8988T (cell line): ENCODE results near the gene KCNT1.

Source experiments
- DNase-seq: peaks from one replicate; pipeline ENCODE4 v3.0.0; 2011

The KCNT1 gene

GRCh38 chr9:135749171-135750045 is 47.4 kb downstream of the KCNT1 start:
- no peak for DNase-seq

GRCh38 chr9:135750786-135751185 is 48.8 kb downstream of the KCNT1 start:
- DNase-seq: no peak

DNA sequence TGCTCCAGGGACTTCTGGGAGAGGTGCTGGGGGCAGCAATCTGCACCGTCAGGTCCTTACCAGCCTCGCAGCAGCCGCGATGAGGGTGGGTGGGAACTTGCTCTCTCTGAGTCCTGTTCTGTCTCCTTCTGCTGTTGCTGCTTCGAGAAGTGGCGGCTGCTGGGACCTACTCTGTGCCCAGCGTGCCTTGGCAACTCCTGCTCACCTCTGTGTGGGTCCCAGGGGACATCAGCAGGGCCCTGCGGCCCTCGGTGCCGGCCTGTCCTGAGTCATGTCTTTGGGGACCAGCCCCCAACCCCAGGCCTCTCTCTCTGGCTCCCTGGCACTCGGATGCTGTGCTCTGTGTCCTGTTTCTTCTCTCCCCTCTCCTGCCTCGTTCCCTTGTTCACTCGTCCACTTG is 49.5 kb downstream of the KCNT1 start:
- no peak for DNase-seq

DNA sequence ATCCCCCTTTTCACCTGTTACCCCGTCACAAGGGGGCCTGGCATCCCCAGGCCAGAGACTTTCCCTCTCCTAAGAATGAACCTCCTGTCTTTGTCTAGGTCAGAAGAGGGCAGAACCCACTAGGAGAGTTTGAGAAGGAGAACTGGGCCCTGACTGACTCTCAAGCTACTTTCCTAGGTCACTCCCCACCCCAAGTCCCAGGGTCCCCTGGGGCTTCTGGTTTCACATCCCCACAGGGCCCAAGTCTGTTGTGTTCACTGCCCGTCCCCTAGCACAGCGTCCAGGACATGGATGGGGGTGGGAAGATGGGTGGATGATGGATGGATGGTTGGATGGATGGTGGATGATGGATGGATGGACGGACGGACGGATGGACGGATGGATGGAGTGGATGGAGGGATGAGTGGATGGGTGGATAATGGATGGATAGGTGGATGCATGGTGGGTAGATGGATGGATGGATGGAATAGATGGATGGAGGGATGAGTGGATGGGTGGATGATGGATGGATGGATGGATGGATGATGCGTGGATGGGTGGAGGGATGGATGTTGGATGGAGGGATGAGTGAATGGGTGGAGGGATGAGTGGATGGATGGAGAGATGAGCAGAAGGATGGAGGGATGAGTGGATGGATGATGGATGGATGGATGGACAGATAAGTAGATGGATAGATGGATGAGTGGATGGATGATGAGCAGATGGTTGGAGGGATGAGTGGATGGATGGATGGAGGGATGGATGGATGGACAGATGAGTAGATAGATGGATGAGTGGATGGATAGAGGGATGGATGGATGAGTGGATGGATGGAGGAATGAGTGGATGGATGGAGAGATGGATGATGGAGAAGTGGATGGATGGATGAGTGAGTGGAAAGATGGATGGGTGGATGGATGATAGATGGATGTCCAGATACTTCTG is 50.6 kb downstream of the KCNT1 start:
- DNase-seq: no peak

DNA sequence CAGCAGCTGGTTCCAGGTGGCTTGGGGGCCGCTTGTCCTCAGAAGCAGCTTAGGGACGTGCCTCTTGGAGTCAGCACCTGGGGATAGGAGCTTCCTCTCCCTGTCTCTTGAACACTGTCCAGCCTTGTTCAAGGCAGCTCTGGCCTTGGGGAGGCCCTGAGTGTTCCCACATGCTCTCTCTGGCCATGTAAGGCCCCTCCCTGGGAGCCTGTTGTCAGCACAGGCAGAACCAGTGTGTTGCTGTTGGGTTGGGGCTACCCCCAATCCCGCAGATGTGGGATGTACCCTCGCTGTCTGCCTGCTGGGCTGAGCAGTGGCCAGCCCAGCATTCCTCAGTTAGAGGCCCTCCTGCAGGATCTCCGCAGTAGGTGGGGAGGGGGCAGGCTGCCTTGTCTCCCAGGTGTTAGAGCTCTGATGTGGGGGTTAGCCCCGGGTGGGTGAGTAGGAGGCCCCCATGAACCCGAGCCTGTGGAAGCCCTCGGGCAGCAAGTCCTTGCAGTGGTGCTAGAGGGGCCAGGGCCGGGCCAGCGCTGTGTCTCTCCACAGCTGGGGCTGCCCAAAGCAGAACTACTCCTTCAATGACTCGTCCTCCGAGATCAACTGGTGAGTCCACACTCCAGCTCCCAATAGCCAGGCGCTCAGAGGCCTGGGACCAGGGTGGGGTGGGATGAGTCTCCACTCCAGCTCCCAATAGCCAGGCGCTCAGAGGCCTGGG is 51.6 kb downstream of the KCNT1 start:
- no peak for DNase-seq

GRCh38 chr9:135756576-135756975 is 54.6 kb downstream of the KCNT1 start:
- DNase-seq: no peak

- no peak for DNase-seq
These were observed 55.4 kb downstream of the KCNT1 start for GRCh38 chr9:135757356-135757755.

GRCh38 chr9:135758056-135758455 is 56.1 kb downstream of the KCNT1 start:
- DNase-seq: no peak

- DNase-seq: no peak
These were observed 56.9 kb downstream of the KCNT1 start for GRCh38 chr9:135758870-135759269.

- no peak for DNase-seq
These were observed 57.8 kb downstream of the KCNT1 start for GRCh38 chr9:135759676-135760300.

- no peak for DNase-seq
These were observed 58.5 kb downstream of the KCNT1 start for GRCh38 chr9:135760465-135760864.

GRCh38 chr9:135761150-135761844 is 59.3 kb downstream of the KCNT1 start:
- no peak for DNase-seq

- no peak for DNase-seq
These were observed 59.8 kb downstream of the KCNT1 start for GRCh38 chr9:135761845-135762168.

GRCh38 chr9:135762921-135763320 is 60.9 kb downstream of the KCNT1 start:
- no peak for DNase-seq

DNA sequence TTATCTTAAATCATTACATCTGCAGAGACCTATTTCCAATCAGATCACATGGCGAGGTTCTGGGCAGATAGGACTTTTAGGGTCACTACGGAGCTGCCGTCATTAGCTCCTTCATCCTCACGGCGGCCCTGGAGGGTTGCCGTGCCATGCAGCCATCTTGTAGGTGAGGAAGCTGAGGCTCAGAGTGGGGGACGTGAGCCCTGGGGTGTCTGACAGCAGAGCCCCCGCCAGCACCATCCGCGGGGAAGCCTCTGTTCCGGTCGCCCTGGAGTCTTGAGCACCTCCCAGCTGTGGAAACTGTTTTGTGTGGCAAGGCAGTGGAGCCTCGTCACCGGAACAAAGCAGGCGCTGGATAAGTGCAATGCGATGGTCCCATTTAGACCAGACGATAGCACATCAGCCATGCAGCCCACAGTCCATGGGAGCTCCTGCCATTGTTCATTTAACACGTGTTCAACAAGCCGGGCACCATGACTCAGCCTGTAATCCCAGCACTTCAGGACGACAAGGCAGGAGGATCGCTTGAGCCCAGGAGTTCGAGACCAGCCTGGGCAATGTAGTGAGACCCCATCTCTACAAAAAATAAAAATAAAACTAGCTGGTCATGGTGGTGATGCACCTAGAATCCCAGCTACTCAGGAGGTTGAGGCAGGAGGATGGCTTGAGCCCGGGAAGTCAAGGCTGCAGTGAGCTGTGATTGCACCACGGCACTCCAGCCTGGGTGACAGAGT is 61.9 kb downstream of the KCNT1 start:
- DNase-seq: no peak

DNA sequence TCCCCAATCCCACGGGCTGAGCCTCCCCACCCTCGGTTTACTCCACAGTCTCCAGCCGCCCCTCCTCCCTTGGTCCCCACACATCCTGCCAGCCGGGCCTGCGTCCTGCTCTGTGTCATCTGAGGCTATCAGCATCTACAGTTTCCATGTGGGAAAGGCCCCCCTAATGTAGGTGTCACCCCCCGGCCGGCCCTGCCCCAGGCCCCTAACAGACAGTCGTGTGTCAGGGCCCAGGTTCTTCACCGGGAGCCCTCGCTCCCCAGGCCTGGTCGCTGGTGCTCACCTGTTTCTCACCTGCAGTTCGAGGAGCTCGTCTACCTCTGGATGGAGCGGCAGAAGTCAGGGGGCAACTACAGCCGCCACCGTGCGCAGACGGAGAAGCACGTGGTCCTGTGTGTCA is 62.7 kb downstream of the KCNT1 start:
- no peak for DNase-seq

DNA sequence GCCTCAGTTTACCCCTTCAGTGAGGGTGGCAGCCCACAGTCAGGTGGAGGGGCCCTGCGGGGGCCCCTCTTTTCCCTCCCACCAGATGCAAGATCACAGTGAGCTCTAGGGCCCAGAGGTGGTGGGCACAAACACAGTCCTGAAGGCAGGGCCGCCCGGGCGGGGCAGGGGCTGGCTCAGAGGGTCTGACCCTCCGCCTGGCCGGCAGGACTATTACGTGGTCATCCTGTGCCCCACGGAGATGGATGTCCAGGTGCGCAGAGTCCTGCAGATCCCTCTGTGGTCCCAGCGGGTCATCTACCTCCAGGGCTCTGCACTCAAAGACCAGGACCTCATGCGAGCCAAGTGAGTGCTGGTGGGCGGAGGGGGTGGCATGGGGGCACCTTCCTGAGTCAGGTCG is 63.4 kb downstream of the KCNT1 start:
- DNase-seq: no peak

DNA sequence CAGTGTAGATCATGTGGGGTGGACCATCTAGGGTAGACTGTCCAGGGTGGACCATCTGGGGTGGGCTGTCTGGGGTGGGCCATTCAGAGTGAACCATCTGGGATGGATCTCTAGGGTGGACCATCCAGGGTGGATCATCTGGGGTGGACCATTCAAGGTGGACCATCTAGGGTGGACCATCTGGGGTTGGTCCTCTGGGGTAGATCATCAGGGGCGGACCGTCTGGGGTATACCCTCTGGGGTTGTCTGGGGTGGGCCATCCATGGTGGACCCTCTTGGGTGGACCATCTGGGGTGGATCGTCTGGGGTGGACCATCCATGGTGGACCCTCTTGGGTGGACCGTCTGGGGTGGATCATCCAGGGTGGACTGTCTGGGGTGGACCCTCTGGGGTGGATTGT is 64.3 kb downstream of the KCNT1 start:
- DNase-seq: no peak

DNA sequence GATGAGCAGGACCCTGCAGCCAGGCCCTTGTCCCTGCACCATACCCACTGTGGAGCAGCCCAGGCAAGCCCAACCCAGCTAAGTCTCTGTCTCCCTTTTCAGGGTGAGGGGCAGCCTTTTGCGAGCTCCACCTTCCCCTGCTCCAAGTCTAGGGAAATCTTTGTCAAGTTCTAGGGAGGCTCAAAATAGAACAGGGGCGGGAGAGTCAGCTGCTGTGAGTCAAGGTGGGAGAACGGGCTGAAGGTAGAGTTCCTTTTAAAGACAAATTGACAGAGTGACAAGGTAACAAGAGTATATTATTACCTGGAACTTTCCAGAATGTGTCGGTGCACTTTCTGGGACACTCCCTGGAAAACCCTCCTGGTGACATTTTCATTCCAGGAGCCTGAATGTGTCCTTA is 64.7 kb downstream of the KCNT1 start:
- no peak for DNase-seq

DNA sequence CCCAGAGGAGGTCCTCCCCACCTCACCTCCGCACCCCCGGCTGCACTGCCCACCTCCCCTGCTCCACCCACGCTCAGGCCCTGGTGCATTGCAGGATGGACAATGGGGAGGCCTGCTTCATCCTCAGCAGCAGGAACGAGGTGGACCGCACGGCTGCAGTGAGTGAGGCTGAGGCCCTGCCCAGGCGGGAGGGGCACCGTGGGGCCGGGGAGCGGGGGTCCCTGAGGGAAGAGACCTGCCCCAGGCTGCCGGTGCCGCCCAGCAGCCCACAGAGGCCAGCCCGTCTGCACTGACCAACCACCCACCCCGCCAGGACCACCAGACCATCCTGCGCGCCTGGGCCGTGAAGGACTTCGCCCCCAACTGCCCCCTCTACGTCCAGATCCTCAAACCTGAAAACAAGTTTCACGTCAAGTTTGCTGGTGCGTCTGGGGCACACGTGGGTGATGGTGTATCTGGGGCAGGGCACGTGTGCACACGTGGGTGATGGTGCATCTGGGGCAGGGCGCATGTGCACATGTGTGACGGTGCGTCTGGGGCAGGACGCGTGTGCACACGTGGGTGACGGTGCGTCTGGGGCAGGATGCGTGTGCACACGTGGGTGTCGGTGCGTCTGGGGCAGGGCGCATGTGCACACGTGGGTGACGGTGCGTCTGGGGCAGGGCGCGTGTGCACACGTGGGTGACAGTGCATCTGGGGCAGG is 66.7 kb downstream of the KCNT1 start:
- no peak for DNase-seq
